Measurements from ENCODE around the gene HSD3B7.
A peak's percentile ranks its signal among the peaks of the same experiment; 100 is the strongest.

HSD3B7 gene

GRCh38 chr16:30965436-30965835 lies 19.6 kb upstream of the HSD3B7 start:
- no peak overlapping the region for H3K4me3 ChIP-seq (replicated peaks; ENCODE audit: insufficient read depth, low read length)
- no peak for DNase-seq (ENCODE audit: low read depth in 1 of 2, low spot score in 1 of 2)
- H3K27me3 ChIP-seq (ENCODE audit: insufficient read depth, poor library complexity, severe bottlenecking) = no peaks in the 10 kb centered on the region
- TF ChIP-seq POLR2AphosphoS5 (IDR thresholded peaks at IDR 0.05; ENCODE audit: low read depth) (peak; percentile 13; the same call in 1 of the 2 replicates), CTCF (IDR thresholded peaks at IDR 0.05; ENCODE audit: insufficient read depth, low read length) (no peak)
- no peak overlapping the region for H3K27ac ChIP-seq (replicated peaks)

- H3K27ac ChIP-seq (replicated peaks) = no peak overlapping the region
- H3K27me3 ChIP-seq (ENCODE audit: insufficient read depth, poor library complexity, severe bottlenecking) = no peaks in the 10 kb centered on the region
- DNase-seq (ENCODE audit: low read depth in 1 of 2, low spot score in 1 of 2) = no peak
- TF ChIP-seq CTCF (IDR thresholded peaks at IDR 0.05; ENCODE audit: insufficient read depth, low read length) (no peak), SPI1 (IDR thresholded peaks at IDR 0.05; ENCODE audit: borderline replicate concordance, low read depth) (no peak), POLR2AphosphoS5 (IDR thresholded peaks at IDR 0.05; ENCODE audit: low read depth) (peak; percentile 34; the same call in 1 of the 2 replicates)
- TF ChIP-seq, protein P1, sequence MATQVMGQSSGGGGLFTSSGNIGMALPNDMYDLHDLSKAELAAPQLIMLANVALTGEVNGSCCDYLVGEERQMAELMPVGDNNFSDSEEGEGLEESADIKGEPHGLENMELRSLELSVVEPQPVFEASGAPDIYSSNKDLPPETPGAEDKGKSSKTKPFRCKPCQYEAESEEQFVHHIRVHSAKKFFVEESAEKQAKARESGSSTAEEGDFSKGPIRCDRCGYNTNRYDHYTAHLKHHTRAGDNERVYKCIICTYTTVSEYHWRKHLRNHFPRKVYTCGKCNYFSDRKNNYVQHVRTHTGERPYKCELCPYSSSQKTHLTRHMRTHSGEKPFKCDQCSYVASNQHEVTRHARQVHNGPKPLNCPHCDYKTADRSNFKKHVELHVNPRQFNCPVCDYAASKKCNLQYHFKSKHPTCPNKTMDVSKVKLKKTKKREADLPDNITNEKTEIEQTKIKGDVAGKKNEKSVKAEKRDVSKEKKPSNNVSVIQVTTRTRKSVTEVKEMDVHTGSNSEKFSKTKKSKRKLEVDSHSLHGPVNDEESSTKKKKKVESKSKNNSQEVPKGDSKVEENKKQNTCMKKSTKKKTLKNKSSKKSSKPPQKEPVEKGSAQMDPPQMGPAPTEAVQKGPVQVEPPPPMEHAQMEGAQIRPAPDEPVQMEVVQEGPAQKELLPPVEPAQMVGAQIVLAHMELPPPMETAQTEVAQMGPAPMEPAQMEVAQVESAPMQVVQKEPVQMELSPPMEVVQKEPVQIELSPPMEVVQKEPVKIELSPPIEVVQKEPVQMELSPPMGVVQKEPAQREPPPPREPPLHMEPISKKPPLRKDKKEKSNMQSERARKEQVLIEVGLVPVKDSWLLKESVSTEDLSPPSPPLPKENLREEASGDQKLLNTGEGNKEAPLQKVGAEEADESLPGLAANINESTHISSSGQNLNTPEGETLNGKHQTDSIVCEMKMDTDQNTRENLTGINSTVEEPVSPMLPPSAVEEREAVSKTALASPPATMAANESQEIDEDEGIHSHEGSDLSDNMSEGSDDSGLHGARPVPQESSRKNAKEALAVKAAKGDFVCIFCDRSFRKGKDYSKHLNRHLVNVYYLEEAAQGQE (IDR thresholded peaks at IDR 0.05; ENCODE audit: insufficient replicate concordance, low read depth) = no peak
- H3K4me3 ChIP-seq (replicated peaks; ENCODE audit: insufficient read depth, low read length) = no peak overlapping the region
Observed at GRCh38 chr16:30966033-30966619, 18.9 kb upstream of the HSD3B7 start.

GRCh38 chr16:30967795-30968194 lies 17.2 kb upstream of the HSD3B7 start:
- TF ChIP-seq CTCF (IDR thresholded peaks at IDR 0.05; ENCODE audit: insufficient read depth, low read length) = no peak
- TF ChIP-seq POLR2AphosphoS5 (IDR thresholded peaks at IDR 0.05; ENCODE audit: low read depth) = no peak
- TF ChIP-seq GABPA (IDR thresholded peaks at IDR 0.05; ENCODE audit: low read depth) = no peak
- TF ChIP-seq SPI1 (IDR thresholded peaks at IDR 0.05; ENCODE audit: borderline replicate concordance, low read depth) = no peak
- TF ChIP-seq, protein P1 (IDR thresholded peaks at IDR 0.05; ENCODE audit: insufficient replicate concordance, low read depth) = no peak
- no peak for DNase-seq (ENCODE audit: low read depth in 1 of 2, low spot score in 1 of 2)
- H3K27me3 ChIP-seq (ENCODE audit: insufficient read depth, poor library complexity, severe bottlenecking) = no peaks in the 10 kb centered on the region
- no peak overlapping the region for H3K4me3 ChIP-seq (replicated peaks; ENCODE audit: insufficient read depth, low read length)
- H3K27ac ChIP-seq (replicated peaks) = no peak overlapping the region

DNA sequence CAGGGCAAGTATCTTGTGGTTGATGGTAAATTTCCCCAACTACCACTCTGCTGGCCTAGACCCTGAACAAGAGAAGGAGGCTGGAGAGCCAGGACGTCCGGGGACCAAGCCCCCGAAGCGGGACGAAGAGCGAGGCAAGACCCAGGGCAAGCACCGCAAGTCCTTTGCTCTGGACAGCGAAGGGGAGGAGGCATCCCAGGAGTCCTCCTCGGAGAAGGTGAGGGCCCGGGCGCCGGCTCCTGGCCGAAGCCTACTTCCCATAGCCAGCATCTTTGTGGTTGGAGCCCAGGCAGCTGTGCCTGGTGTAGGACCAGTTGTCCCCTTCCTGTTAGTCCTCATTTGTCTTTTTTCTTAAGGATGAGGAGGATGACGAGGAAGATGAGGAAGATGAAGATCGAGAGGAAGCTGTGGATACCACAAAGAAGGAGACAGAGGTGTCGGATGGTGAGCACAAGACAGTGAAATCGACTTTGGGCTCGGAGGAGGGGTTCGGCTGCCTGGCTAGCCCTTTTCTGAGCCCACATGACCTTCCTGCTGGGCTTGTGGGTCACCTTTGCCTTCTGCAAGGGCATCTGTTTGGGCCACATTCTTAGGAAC lies 15.7 kb upstream of the HSD3B7 start:
- TF ChIP-seq GABPA (IDR thresholded peaks at IDR 0.05; ENCODE audit: low read depth) (no peak), POLR2AphosphoS5 (IDR thresholded peaks at IDR 0.05; ENCODE audit: low read depth) (no peak), SPI1 (IDR thresholded peaks at IDR 0.05; ENCODE audit: borderline replicate concordance, low read depth) (no peak)
- TF ChIP-seq, protein P1 (IDR thresholded peaks at IDR 0.05; ENCODE audit: insufficient replicate concordance, low read depth) = no peak
- DNase-seq (ENCODE audit: low read depth in 1 of 2, low spot score in 1 of 2) = no peak
- no peak overlapping the region for H3K4me3 ChIP-seq (replicated peaks; ENCODE audit: insufficient read depth, low read length)
- no peaks in the 10 kb centered on the region for H3K27me3 ChIP-seq (ENCODE audit: insufficient read depth, poor library complexity, severe bottlenecking)
- H3K27ac ChIP-seq (replicated peaks) = no peak overlapping the region

All from HL-60 (cell line).